Transverse colon (tissue), 3 donors: Measurements from ENCODE around the gene CDCA4.

Experiments
- POLR2A ChIP-seq: fragments of 450-650 bp; IDR thresholded peaks from one replicate; pipeline ENCODE4 v1.6.1; 2016; ENCODE audit warnings: antibody characterized with exemption, mild to moderate bottlenecking, moderate library complexity
- TF ChIP-seq, protein P1 (sequence below), 5 experiments: fragments of 200-600 bp in 3 of 5; fragments of 450-650 bp in 2 of 5; sonication (generic) in 3 of 5; IDR thresholded peaks; 1 replicate in 2 of 5; 2 replicates in 3 of 5; pipeline ENCODE4 v1.5.1; 2016 to 2017; ENCODE audit warnings: antibody characterized with exemption in 5 of 5, inconsistent platforms in 3 of 5, mild to moderate bottlenecking in 2 of 5, moderate library complexity in 1 of 5

GRCh38 chr14:105028251-105028927 lies 7.5 kb upstream of the CDCA4 start:
- TF ChIP-seq, protein P1, sequence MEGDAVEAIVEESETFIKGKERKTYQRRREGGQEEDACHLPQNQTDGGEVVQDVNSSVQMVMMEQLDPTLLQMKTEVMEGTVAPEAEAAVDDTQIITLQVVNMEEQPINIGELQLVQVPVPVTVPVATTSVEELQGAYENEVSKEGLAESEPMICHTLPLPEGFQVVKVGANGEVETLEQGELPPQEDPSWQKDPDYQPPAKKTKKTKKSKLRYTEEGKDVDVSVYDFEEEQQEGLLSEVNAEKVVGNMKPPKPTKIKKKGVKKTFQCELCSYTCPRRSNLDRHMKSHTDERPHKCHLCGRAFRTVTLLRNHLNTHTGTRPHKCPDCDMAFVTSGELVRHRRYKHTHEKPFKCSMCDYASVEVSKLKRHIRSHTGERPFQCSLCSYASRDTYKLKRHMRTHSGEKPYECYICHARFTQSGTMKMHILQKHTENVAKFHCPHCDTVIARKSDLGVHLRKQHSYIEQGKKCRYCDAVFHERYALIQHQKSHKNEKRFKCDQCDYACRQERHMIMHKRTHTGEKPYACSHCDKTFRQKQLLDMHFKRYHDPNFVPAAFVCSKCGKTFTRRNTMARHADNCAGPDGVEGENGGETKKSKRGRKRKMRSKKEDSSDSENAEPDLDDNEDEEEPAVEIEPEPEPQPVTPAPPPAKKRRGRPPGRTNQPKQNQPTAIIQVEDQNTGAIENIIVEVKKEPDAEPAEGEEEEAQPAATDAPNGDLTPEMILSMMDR (IDR thresholded peaks at IDR 0.05): no peak
- no peak for TF ChIP-seq POLR2A
